ENCODE data around the gene SLC38A8. TPM values are rescaled to one million over a fixed set of nuclear protein-coding genes. Genes with fewer than 3 reads are reported as not detected.
A peak's percentile ranks its signal among the peaks of the same experiment; 100 is the strongest.

The SLC38A8 gene
- total and polyA plus RNA-seq, 12 donors: 0.45 to 30.8 (median 3.2) TPM; not detected in 8

GRCh38 chr16:83966153-83966696 lies 76.4 kb downstream of the SLC38A8 start:
- H3K9me3 ChIP-seq: no peaks in the 10 kb centered on the region
- intact Hi-C loops (cut with DNase I): loop anchor here in 7 of 10 donors (2.0 to 10.0 kb wide), 8 partner anchors 76 to 519 kb away; partner anchors contain the start of genes TAF1C (in 2 of the 7) and SLC38A8 (in 1 of the 7)
- no peak for DNase-seq
- peaks cover 0 to 24% (median 8%) of the 10 kb centered on the region in 7 donors for H3K27me3 ChIP-seq
- peaks cover 0 to 12% (median 0%) of the 10 kb centered on the region in 9 donors for H3K4me1 ChIP-seq
- 91 to 95% methylated on average over 9 to 13 of the region's 13 CpGs for WGBS, 2 donors
- H3K36me3 ChIP-seq: peaks cover 0 to 40% (median 0%) of the 10 kb centered on the region in 9 donors
- peak in 1 of 8 donors; percentile 1 for ATAC-seq
- TF ChIP-seq, protein P1, sequence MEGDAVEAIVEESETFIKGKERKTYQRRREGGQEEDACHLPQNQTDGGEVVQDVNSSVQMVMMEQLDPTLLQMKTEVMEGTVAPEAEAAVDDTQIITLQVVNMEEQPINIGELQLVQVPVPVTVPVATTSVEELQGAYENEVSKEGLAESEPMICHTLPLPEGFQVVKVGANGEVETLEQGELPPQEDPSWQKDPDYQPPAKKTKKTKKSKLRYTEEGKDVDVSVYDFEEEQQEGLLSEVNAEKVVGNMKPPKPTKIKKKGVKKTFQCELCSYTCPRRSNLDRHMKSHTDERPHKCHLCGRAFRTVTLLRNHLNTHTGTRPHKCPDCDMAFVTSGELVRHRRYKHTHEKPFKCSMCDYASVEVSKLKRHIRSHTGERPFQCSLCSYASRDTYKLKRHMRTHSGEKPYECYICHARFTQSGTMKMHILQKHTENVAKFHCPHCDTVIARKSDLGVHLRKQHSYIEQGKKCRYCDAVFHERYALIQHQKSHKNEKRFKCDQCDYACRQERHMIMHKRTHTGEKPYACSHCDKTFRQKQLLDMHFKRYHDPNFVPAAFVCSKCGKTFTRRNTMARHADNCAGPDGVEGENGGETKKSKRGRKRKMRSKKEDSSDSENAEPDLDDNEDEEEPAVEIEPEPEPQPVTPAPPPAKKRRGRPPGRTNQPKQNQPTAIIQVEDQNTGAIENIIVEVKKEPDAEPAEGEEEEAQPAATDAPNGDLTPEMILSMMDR (IDR thresholded peaks at IDR 0.05): no peak
- H3K27ac ChIP-seq: no peak overlapping the region
- no peak overlapping the region for H3K4me3 ChIP-seq

DNA sequence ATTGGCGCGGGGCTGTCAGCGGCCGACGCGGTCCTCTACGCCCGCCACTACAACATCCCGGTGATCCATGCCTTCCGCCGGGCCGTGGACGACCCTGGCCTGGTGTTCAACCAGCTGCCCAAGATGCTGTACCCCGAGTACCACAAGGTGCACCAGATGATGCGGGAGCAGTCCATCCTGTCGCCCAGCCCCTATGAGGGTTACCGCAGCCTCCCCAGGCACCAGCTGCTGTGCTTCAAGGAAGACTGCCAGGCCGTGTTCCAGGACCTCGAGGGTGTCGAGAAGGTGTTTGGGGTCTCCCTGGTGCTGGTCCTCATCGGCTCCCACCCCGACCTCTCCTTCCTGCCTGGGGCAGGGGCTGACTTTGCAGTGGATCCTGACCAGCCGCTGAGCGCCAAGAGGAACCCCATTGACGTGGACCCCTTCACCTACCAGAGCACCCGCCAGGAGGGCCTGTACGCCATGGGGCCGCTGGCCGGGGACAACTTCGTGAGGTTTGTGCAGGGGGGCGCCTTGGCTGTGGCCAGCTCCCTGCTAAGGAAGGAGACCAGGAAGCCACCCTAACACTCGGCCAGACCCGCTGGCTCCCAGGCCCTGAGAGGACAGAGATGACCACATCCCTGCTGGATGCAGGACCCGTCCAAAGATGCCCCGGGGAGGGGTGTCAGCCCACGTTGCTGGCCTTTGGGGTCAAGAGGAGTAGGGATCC lies 77.0 kb downstream of the SLC38A8 start:
- WGBS, 2 donors: 91 to 92% methylated on average over 32 to 36 of the region's 36 CpGs
- Histone ChIP-seq H3K27me3 (peaks cover 0 to 24% (median 8%) of the 10 kb centered on the region in 7 donors), H3K36me3 (peaks cover 0 to 47% (median 0%) of the 10 kb centered on the region in 9 donors), H3K4me3 (no peak overlapping the region), H3K4me1 (peaks cover 0 to 12% (median 0%) of the 10 kb centered on the region in 9 donors), H3K9me3 (no peaks in the 10 kb centered on the region), H3K27ac (no peak overlapping the region)
- TF ChIP-seq, protein P1 (IDR thresholded peaks at IDR 0.05): no peak
- no peak for DNase-seq
- ATAC-seq: peak in 1 of 8 donors; percentile 3
- intact Hi-C loops (cut with DNase I): loop anchor here in 8 of 10 donors (2.0 to 10.0 kb wide), 9 partner anchors 77 to 519 kb away; partner anchors contain the start of genes TAF1C (in 2 of the 8) and SLC38A8 (in 1 of the 8)

DNA sequence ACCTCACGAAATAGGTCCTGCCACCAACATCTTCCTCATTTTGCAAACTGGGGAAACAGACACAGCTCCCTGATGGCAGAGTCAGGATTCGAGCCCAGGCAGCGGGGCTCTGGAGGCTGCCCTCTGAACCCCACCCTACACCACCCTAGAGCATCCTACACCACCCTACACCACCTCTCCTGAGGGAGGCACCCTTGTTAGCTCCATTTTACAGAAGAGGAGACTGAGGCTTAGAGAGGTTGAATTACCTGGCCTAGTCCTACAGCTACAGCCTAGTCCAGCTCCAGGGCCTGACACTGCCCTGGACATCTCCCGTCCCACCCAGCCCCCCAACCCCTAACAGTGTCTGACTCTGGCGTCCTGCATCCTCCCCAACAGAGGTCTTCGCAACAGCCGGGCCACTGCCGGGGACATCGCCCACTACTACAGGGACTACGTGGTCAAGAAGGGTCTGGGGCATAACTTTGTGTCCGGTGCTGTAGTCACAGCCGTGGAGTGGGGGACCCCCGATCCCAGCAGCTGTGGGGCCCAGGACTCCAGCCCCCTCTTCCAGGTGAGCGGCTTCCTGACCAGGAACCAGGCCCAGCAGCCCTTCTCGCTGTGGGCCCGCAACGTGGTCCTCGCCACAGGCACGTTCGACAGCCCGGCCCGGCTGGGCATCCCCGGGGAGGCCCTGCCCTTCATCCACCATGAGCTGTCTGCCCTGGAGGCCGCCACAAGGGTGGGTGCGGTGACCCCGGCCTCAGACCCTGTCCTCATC lies 77.7 kb downstream of the SLC38A8 start:
- WGBS, 2 donors: 93 to 96% methylated on average over 25 to 26 of the region's 26 CpGs
- no peaks in the 10 kb centered on the region for H3K9me3 ChIP-seq
- peaks cover 0 to 17% (median 7%) of the 10 kb centered on the region in 7 donors for H3K27me3 ChIP-seq
- H3K27ac ChIP-seq: peak overlapping the region in 2 of 10 donors; percentile 71 to 87
- TF ChIP-seq, protein P1 (IDR thresholded peaks at IDR 0.05): no peak
- peak in 1 of 8 donors; percentile 5 for ATAC-seq
- peaks cover 0 to 16% (median 0%) of the 10 kb centered on the region in 9 donors for H3K4me1 ChIP-seq
- DNase-seq: no peak
- no peak overlapping the region for H3K4me3 ChIP-seq
- intact Hi-C loops (cut with DNase I): loop anchor here in 8 of 10 donors (2.0 to 10.0 kb wide), 7 partner anchors 77 to 520 kb away; partner anchors contain the start of genes TAF1C (in 2 of the 8) and SLC38A8 (in 1 of the 8)
- H3K36me3 ChIP-seq: peaks cover 0 to 54% (median 2%) of the 10 kb centered on the region in 9 donors
